HG02870 (cell line): Measurements from ENCODE around the gene FMNL3.

ENCODE experiments used
- ATAC-seq: cut with Tn5 transposase; IDR thresholded peaks from one replicate; pipeline ENCODE4 v1.9.1; 2021; ENCODE audit warnings: mild to moderate bottlenecking, moderate library complexity; ENCODE audit not compliant: unreplicated experiment

FMNL3 gene

DNA sequence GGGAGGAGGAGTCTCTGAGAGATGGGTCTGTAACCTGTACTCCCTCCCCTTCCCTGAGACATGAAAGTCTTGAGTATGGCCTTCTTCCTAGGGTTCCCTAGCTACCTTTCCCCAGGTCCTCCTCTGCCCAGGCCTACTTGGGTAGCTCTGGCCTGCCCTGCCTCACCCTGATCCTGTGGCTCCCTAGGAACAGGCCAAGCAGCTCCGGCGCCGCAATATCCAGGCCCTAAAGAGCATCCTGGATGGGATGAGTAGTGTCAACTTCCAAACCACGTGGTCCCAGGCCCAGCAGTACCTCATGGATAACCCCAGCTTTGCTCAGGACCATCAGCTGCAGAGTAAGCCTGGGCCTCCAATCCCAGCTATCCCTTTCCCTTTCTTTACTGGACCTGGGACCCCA, 71.5 kb downstream of the FMNL3 start:
- ATAC-seq, result no peak

GRCh38 chr12:49635036-49635435, 72.2 kb downstream of the FMNL3 start:
- no peak for ATAC-seq

- no peak for ATAC-seq
Measured at GRCh38 chr12:49633703-49634345, 73.4 kb downstream of the FMNL3 start.

DNA sequence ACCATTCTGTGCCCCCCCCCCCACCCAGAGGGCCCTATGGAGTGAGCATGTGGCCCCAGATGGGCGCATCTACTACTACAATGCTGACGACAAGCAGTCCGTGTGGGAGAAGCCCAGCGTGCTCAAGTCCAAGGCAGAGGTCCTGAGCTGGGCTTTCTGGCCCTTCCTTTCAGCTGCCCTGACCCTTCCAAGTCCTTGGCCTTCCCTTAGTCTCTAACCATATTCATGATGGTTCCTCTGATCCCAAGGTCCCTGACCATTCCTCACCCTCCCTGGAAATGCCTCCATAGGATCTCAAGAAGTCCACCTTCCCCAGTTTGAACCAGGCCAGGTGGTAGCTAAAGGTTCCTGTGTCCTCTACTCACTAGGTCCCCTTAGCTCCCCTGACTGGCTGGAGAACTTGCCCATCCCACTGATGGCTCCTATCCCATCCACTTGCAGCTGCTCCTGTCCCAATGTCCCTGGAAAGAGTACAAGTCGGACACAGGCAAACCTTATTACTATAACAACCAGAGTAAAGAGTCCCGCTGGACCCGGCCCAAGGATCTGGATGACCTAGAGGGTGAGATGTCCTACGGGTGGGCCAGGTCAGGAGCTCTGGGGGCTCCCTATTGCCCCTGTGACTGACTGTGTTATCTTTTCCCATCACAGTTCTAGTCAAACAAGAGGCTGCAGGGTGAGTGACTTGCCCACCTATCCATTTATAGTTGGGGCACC, 74.1 kb downstream of the FMNL3 start:
- ATAC-seq, result no peak

GRCh38 chr12:49632401-49632800, 74.8 kb downstream of the FMNL3 start:
- no peak for ATAC-seq

DNA sequence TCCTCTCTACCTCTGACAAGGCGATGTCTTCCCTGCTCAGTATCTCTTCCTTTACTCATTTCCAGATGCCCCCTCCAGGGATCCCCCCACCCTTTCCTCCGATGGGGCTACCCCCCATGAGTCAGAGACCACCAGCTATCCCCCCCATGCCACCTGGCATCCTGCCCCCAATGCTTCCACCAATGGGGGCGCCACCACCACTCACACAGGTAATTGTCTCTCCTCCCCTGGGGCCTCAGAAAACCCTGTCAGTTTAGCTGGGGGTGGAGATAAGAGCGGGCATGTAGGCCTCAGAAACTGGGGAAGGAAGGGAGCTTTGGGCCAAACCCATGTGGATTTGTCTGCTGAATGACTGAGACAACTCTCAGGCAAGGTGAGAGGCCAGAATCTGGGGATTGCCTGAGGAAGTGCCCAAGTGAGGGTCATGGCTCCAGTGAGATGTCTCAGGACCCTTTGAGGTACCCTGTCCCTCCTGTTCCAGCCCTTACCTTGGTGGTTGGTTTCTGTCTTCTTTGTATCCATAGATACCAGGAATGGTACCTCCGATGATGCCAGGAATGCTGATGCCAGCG, 75.8 kb downstream of the FMNL3 start:
- ATAC-seq, result no peak

DNA sequence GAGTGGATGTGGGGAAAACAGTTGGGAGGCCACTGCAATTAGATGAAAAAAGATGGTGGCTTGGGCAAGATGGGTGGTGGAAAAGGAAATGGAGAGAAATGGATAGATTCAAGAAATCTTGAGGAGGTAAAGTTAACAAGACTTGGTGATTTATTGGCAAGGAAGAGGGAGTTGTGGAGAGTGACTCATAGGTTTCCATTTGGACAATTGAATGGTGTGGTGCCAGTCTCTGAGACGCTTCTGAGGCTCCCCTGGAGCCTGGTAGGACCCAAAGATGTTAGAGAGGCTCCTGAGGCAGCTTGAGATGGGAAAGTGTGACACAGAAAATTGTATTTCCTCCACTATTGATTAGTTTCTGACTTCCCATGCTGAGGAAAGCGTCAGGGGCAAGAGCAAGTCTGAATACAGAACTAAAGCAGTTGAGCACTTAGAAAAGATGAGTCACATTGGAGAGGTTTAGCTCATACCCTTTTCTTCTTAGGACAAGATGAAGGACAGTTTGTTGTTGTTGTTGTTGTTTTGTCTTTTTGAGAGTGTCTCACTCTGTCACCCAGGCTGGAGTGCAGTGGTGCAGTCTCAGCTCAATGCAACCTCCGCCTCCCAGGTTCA, 79.3 kb downstream of the FMNL3 start:
- no peak for ATAC-seq

- ATAC-seq, result no peak
Measured at GRCh38 chr12:49626836-49627235, 80.4 kb downstream of the FMNL3 start.

DNA sequence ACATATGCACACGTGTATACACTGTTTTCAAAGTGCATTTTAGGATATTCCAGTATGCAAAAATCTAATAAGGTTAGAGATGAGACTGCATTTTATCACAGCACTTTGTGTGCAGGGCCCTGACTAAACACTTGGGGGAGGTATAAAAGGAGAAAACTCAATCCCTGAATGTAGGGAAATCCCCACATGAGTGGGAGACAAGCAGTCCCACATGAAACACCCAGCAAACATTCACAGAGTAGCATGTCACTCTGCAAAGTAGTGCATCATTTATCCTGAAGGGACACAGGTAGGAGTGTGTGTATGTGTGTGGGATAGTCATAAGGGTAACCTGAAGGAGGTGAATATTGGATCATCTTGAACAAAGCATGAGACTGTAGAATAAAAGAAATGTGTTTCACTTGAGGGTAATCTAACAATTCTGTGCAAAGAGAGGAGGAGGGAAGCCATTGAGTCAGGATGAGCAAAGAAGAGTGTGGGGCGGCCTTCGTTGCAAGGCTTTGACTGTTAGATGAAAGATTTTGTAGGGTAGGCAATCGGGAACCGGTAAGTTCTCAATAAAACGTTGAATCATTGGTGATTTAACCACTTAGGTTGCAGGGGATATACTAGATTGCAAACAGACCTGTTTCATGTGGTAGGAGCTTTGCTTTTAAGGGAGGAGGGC, 80.9 kb downstream of the FMNL3 start:
- ATAC-seq, result no peak

GRCh38 chr12:49624921-49625577, 82.2 kb downstream of the FMNL3 start:
- ATAC-seq, result no peak

DNA sequence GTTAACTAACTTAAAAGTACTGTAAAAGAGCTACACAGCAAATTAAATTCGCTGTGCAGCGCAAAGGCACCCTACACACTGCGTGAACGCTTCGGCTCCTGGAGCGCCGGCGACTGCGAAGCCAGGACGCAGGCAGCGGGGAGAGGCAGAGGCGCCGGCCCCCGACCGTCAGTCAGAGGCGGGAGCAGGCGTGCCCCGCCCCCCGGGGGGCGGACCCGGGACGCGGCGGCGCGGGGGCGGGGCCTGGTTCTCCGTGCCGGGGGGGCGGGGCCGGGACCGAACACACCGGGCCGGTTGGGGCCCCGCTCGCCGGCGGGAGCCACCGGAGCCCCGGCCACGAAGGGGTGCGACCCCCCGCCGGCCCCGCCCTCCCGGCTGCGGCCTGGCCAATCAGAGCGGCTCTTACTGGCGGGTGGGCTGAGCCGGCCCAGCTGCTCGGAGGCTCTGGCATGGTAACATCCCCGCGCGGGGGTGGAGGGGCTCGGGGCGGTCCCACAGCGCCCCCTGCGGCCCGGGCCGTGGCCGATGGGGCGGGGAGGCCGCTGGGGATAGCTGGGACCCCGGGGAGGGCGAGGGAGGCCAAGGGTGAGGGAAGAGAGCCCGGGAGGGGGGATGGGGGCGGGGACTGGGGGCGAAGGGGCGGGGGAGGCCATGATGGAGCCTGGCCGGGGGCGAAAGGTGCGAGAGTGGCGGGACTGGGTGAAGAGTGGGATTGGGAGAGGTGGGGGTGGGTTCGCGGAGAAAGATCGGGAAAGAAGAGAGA, 83.9 kb downstream of the FMNL3 start, which contains the start of gene PRPF40B:
TSS of gene PRPF40B (plus strand) at position 420 of the 763 bp plus-strand sequence. CDS start at position 450, 30 bp downstream.
- ATAC-seq, result peak; percentile 49

DNA sequence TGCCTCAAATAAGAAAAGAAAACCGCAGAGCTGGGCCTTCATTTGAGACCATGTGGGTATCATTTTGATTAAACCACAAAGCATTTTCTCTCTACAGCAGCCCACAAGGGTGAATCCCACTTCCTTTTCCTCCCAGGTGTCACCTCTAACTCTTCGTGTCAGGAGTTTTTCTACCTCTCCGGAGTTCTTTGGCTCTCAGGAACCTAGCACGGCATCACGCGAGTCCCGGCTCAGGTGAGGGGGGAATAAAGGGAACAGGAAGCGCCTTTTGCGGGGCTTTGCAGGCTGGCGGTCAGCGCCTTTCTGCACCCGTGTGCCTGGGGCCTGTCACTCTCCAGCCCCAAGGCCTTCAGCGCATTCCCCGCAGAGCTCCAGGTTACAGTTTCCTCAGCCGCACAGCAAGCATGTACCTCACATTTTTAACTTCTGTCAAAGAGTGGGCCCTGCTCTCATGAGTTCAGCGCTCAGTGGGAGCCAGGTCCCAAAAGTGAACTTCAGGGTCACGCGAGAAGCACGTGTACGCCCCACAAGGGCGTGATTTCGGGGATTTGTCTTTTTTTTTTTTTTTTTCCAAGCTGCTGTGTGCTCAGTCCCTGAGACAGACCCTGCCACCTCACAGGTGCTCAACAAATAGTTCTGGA, 84.6 kb downstream of the FMNL3 start:
- peak; percentile 35 for ATAC-seq

DNA sequence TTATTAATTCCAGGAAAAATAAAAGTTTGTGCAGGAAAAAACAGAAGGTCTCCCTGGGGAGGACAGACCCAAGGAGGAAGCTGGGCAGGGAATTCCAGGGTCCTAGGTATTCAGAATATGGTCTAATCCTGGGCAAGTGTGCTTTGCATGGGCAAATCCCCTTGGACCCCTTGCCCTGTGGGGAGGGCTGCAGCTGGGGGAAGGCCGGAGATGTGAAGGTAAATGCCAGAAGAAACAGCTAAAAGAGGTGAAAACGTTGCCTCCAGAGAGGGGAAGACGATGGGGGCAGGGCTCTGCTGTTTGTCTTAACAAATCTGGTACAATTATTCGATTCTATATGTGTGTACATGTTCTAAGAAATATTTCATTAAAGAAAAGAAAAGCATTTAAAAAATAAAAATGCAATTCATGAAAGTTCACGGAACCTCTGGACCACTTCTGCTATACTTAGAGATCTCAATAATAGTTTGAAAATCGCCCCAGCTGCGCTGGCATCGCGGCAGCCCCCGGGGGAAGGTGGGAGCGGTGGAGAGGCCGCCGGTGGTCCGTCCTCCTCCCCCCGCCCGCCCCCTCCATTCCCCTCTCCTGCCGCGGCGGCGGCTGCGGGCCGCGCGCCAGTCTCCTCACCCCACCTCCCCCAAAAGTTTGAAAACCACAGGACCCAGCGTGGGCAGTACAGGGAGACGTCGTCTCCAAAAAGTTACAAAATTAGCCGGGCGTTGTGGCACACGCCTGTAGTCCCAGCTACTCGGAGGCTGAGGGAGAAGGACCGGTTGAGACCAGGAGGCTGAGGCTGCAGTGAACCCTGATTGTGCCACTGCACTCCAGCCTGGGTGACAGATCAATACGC, 85.3 kb downstream of the FMNL3 start:
- ATAC-seq, result no peak

DNA sequence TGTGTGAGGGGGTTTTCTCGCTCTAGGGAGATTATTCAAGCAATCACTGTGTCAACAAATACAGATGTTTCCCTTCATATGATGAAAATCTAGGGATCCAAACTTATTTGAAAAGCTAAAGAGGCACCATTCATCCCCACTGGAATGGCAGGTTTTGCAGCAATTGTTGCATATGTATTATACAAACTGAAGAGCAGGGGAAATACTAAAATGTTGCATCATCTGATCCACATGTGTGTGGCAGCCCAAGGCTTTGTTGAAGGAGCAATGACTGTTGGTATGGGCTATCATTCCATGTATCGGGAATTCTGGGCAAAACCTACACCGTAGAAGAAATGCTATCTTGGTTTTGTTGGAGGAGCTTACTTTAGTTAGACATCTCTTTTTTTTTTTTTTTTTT, 87.9 kb downstream of the FMNL3 start:
- ATAC-seq, result no peak

- ATAC-seq, result no peak
Measured at GRCh38 chr12:49618576-49618975, 88.6 kb downstream of the FMNL3 start.

GRCh38 chr12:49616533-49617219, 90.5 kb downstream of the FMNL3 start:
- ATAC-seq, result no peak

GRCh38 chr12:49615725-49616124, 91.5 kb downstream of the FMNL3 start:
- no peak for ATAC-seq

DNA sequence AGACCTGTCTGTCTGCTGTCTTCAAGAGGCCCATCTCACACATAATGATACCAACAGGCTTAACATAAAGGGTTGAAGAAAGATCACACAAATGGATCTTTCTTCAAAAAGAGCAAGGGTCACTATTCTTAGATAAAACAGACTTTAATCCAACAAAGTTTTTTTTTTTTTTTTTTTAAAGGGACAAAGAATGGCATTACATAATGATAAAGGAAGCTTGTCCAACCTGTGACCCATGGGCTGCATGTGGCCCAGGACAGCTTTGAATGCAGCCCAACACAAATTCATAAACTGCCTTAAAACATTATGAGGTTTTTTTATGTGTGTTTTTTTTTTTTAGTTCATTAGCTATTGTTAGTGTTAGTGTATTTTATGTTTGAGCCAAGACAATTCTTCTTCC, 95.0 kb downstream of the FMNL3 start:
- ATAC-seq, result no peak
